ENCODE data around the gene SACM1L. TPM values are rescaled to one million over a fixed set of nuclear protein-coding genes. Genes with fewer than 3 reads are reported as not detected.

SACM1L gene
- total RNA-seq, 1 experiment from 2014 or later: 51.0 TPM

DNA sequence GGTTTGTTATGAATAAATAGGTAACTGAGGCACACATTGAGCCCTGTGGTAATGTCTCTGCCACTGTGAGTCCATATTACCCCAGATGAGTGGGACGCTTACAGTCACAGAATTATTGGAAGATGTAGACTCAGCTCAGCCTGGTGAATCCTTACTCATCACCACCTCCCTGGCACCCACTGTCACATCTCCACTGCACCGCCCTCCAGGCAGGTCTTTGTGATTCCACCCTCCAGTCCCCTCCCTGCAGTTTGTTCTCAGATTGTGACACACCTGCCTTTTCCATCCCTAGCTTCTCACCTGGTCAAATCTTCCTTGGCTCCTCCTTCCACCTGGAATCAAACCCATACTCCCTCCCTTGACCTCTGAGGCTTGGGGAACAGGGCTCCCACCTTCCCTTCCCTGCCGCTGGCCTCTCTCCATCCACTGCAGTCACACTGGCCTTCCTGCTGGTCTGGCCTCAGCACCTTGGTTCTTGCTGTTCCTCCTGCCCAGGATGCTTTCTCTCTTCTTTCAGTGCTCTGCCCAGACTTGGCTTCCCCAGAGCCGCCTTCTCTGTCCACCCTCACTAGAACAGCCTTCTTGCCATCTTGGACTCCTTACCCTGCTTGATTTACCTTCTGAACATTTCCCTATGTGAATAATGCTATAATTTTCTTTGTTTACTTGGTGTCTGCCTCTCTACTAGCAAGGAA is 97.8 kb downstream of the SACM1L start:
- POLR2A ChIA-PET: no interaction called here
- intact Hi-C loops (cut with micrococcal nuclease; ENCODE audit: unreplicated experiment): no loop called here
- H3K36me3 Mint-ChIP-seq (ENCODE audit: insufficient read depth, unreplicated experiment): no peaks in the 10 kb centered on the region
- peaks cover 8% of the 10 kb centered on the region for H3K9me3 Mint-ChIP-seq (ENCODE audit: unreplicated experiment)
- H3K4me1 Mint-ChIP-seq (ENCODE audit: low read depth, unreplicated experiment): no peaks in the 10 kb centered on the region
- Histone ChIP-seq H3K4me1 (no peaks in the 10 kb centered on the region), H3K4me3 (ENCODE audit: low read depth, low read length) (no peak overlapping the region), H3K36me3 (ENCODE audit: control insufficient read depth, insufficient read depth, low read length) (no peaks in the 10 kb centered on the region), H3K9me3 (0 out of 2 replicates have a peak, but pooled peaks cover 4% of the 10 kb centered on the region), H3K27me3 (replicated peaks; ENCODE audit: control insufficient read depth, insufficient read depth, low read length) (no peaks in the 10 kb centered on the region)
- CTCF ChIA-PET: no interaction called here
- H3K4me3 Mint-ChIP-seq (ENCODE audit: unreplicated experiment): no peak overlapping the region
- TF ChIP-seq, protein P1, sequence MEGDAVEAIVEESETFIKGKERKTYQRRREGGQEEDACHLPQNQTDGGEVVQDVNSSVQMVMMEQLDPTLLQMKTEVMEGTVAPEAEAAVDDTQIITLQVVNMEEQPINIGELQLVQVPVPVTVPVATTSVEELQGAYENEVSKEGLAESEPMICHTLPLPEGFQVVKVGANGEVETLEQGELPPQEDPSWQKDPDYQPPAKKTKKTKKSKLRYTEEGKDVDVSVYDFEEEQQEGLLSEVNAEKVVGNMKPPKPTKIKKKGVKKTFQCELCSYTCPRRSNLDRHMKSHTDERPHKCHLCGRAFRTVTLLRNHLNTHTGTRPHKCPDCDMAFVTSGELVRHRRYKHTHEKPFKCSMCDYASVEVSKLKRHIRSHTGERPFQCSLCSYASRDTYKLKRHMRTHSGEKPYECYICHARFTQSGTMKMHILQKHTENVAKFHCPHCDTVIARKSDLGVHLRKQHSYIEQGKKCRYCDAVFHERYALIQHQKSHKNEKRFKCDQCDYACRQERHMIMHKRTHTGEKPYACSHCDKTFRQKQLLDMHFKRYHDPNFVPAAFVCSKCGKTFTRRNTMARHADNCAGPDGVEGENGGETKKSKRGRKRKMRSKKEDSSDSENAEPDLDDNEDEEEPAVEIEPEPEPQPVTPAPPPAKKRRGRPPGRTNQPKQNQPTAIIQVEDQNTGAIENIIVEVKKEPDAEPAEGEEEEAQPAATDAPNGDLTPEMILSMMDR (IDR thresholded peaks at IDR 0.05; ENCODE audit: insufficient read depth in 1 of 2, low read depth in 1 of 2, low read length in 1 of 2, severe bottlenecking in 1 of 2, unreplicated experiment in 1 of 2): no peak
- DNase-seq: peak in 1 of 2 experiments; percentile 15
- no TSS peak for BruUV-seq (replicated peaks)
- H3K27ac Mint-ChIP-seq (ENCODE audit: unreplicated experiment): no peak overlapping the region
- H3K27me3 Mint-ChIP-seq (ENCODE audit: insufficient read depth, unreplicated experiment): peaks cover 5% of the 10 kb centered on the region

DNA sequence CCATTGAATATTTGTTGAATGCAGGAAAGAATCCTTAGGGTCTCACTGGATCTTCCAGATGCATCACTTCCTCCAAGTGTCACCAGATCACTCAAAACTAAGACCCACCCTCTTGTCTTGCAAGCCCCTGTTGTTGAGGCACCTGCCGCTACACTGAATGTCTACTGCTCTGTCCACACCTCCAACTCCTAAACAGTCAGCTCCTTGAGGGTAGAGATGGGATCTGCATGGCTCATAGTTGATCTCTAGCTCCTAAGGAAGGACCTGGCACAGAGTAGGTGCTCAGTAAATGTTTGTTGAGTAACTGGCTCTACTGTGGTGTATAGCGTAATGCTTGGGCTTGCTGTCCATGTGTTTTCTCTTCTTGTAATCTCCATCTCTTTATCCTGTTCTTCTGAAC is 98.4 kb downstream of the SACM1L start:
- CTCF ChIA-PET: no interaction called here
- POLR2A ChIA-PET: no interaction called here
- H3K4me3 Mint-ChIP-seq (ENCODE audit: unreplicated experiment): no peak overlapping the region
- Histone ChIP-seq H3K9me3 (0 out of 2 replicates have a peak, but pooled peaks cover 4% of the 10 kb centered on the region), H3K4me1 (no peaks in the 10 kb centered on the region), H3K27me3 (replicated peaks; ENCODE audit: control insufficient read depth, insufficient read depth, low read length) (no peaks in the 10 kb centered on the region), H3K4me3 (ENCODE audit: low read depth, low read length) (no peak overlapping the region), H3K36me3 (ENCODE audit: control insufficient read depth, insufficient read depth, low read length) (no peaks in the 10 kb centered on the region)
- TF ChIP-seq, protein P1 (IDR thresholded peaks at IDR 0.05; ENCODE audit: insufficient read depth in 1 of 2, low read depth in 1 of 2, low read length in 1 of 2, severe bottlenecking in 1 of 2, unreplicated experiment in 1 of 2): no peak
- DNase-seq: no peak
- peaks cover 5% of the 10 kb centered on the region for H3K27me3 Mint-ChIP-seq (ENCODE audit: insufficient read depth, unreplicated experiment)
- H3K36me3 Mint-ChIP-seq (ENCODE audit: insufficient read depth, unreplicated experiment): no peaks in the 10 kb centered on the region
- intact Hi-C loops (cut with micrococcal nuclease; ENCODE audit: unreplicated experiment): no loop called here
- no TSS peak for BruUV-seq (replicated peaks)
- H3K4me1 Mint-ChIP-seq (ENCODE audit: low read depth, unreplicated experiment): no peaks in the 10 kb centered on the region
- H3K27ac Mint-ChIP-seq (ENCODE audit: unreplicated experiment): no peak overlapping the region
- peaks cover 8% of the 10 kb centered on the region for H3K9me3 Mint-ChIP-seq (ENCODE audit: unreplicated experiment)

DNA sequence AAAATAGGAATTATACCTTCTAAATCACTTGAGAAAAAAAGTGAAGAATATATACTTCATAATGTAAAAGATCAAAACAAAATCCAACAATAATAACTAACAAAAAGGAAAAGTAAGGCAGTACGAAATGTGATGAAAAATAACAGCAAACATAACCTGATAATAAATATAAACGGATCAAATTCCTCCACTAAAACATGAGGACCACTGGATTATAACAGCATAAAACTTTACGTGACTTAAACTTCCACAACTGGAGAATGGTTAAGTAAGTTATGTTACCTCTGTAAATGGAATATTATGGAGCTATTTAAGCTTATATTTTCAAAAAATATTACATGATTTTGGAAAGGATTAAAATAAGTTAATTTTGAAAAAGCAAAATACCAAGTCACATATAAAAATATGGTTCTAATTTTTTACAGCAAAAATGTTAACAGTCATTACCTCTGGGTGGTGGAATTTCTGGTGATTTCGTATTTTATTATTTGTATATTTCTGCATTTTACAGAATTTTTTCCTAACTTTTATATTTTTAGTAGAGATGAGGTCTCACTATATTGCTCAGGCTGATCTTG is 100.1 kb downstream of the SACM1L start:
- Mint-ChIP-seq H3K27me3 (ENCODE audit: insufficient read depth, unreplicated experiment) (peaks cover 7% of the 10 kb centered on the region), H3K4me3 (ENCODE audit: unreplicated experiment) (no peak overlapping the region), H3K36me3 (ENCODE audit: insufficient read depth, unreplicated experiment) (no peaks in the 10 kb centered on the region), H3K4me1 (ENCODE audit: low read depth, unreplicated experiment) (no peaks in the 10 kb centered on the region), H3K27ac (ENCODE audit: unreplicated experiment) (no peak overlapping the region), H3K9me3 (ENCODE audit: unreplicated experiment) (peaks cover 8% of the 10 kb centered on the region)
- TF ChIP-seq, protein P1 (IDR thresholded peaks at IDR 0.05; ENCODE audit: insufficient read depth in 1 of 2, low read depth in 1 of 2, low read length in 1 of 2, severe bottlenecking in 1 of 2, unreplicated experiment in 1 of 2): no peak
- BruUV-seq (replicated peaks): no TSS peak
- Histone ChIP-seq H3K4me3 (ENCODE audit: low read depth, low read length) (no peak overlapping the region), H3K27me3 (replicated peaks; ENCODE audit: control insufficient read depth, insufficient read depth, low read length) (no peaks in the 10 kb centered on the region), H3K4me1 (no peaks in the 10 kb centered on the region), H3K9me3 (0 out of 2 replicates have a peak, but pooled peaks cover 4% of the 10 kb centered on the region), H3K36me3 (ENCODE audit: control insufficient read depth, insufficient read depth, low read length) (no peaks in the 10 kb centered on the region; the same call in 1 of the 2 replicates)
- ChIA-PET POLR2A (no interaction called here), CTCF (no interaction called here)
- intact Hi-C loops (cut with micrococcal nuclease; ENCODE audit: unreplicated experiment): no loop called here
- no peak for DNase-seq

Data from Caco-2 (cell line).